Keratinocyte (primary cell): ENCODE measurements around the gene TMC7. TPM values are rescaled to one million over a fixed set of nuclear protein-coding genes. Genes with fewer than 3 reads are reported as not detected.
"Not testable (repeated sequence)": the region's sequence is repeated elsewhere in the genome, so short reads cannot be mapped to it uniquely, and the experiment has no call there.

Experiments
- DNase-seq: peaks from one replicate; pipeline ENCODE4 v3.0.0-alpha.2; 2011; ENCODE audit warnings: low read depth, missing footprints, low spot score
- FAIRE-seq: peaks from 2 replicates; lab custom pipeline; 2011; peaks lifted over from hg19 to GRCh38; lab: Jason Lieb, UNC
- H2AFZ ChIP-seq: 2 replicates; pipeline ENCODE4 v1.6.0; 2012; ENCODE audit warnings: low read length, control low read depth, inconsistent platforms; ENCODE audit not compliant: control insufficient read depth
- H3K27ac ChIP-seq: 2 replicates; pipeline ENCODE4 v1.5.1; 2011; ENCODE audit warnings: low read length; ENCODE audit not compliant: control insufficient read depth, insufficient read depth
- H3K27me3 ChIP-seq: 3 replicates; pipeline ENCODE4 v1.6.0; 2011; ENCODE audit warnings: low read length; ENCODE audit not compliant: control insufficient read depth, insufficient read depth; ENCODE audit errors: extremely low read depth
- H3K36me3 ChIP-seq, 2 experiments: 2 replicates in 1 of 2; 3 replicates in 1 of 2; pipeline ENCODE4 v1.5.1; 2011; ENCODE audit warnings: low read length in 2 of 2, mild to moderate bottlenecking in 1 of 2; ENCODE audit not compliant: control insufficient read depth in 2 of 2, insufficient read depth in 2 of 2; ENCODE audit errors: extremely low read depth in 1 of 2
- H3K4me1 ChIP-seq: 3 replicates; pipeline ENCODE4 v1.5.1; 2011; ENCODE audit warnings: low read length; ENCODE audit not compliant: control insufficient read depth, insufficient read depth; ENCODE audit errors: extremely low read depth
- H3K4me2 ChIP-seq: 3 replicates; pipeline ENCODE4 v1.6.0; 2011; ENCODE audit warnings: low read depth, low read length; ENCODE audit not compliant: control insufficient read depth, insufficient read depth; ENCODE audit errors: extremely low read depth
- H3K4me3 ChIP-seq, 3 experiments: fragments of 200-600 bp in 1 of 3; sonication (generic) in 1 of 3; 2 replicates in 2 of 3; 3 replicates in 1 of 3; pipeline ENCODE4 v1.5.1; 2011 to 2016; ENCODE audit warnings: low read length in 3 of 3, mild to moderate bottlenecking in 3 of 3, control low read depth in 2 of 3, inconsistent platforms in 1 of 3, low read depth in 1 of 3, mixed read lengths in 1 of 3, mixed run types in 1 of 3, moderate library complexity in 1 of 3; ENCODE audit not compliant: control insufficient read depth in 2 of 3, insufficient read depth in 2 of 3; ENCODE audit errors: extremely low read depth in 1 of 3
- H3K79me2 ChIP-seq: 2 replicates; pipeline ENCODE4 v1.6.0; 2012; ENCODE audit warnings: low read length; ENCODE audit not compliant: control insufficient read depth, insufficient read depth
- H3K9ac ChIP-seq: 3 replicates; pipeline ENCODE4 v1.6.0; 2011; ENCODE audit warnings: low read length; ENCODE audit not compliant: control insufficient read depth, insufficient read depth; ENCODE audit errors: extremely low read depth
- H3K9me1 ChIP-seq: 3 replicates; pipeline ENCODE4 v1.6.0; 2011; ENCODE audit warnings: low read length; ENCODE audit not compliant: control insufficient read depth, insufficient read depth; ENCODE audit errors: extremely low read depth
- H3K9me3 ChIP-seq: 2 replicates; pipeline ENCODE4 v1.5.1; 2012; ENCODE audit warnings: low read depth, low read length; ENCODE audit not compliant: control insufficient read depth
- H4K20me1 ChIP-seq: 3 replicates; pipeline ENCODE4 v1.6.0; 2011; ENCODE audit warnings: low read length; ENCODE audit not compliant: control insufficient read depth, insufficient read depth; ENCODE audit errors: extremely low read depth
- EZH2 ChIP-seq: IDR thresholded peaks from one replicate; pipeline ENCODE4 v1.6.1; 2012; ENCODE audit warnings: inconsistent platforms, mild to moderate bottlenecking, low read length, moderate library complexity
- dilution Hi-C: fragments of 300-500 bp; cut with MboI; formaldehyde crosslinking; loops from one replicate; pipeline ENCODE4 v1.7.0; 2020; ENCODE audit warnings: low sequenced_read_pairs; ENCODE audit not compliant: extremely low pct_ligation_motif_present
- polyA plus RNA-seq, 5 experiments: library from polyadenylated mRNA; depleted of rRNA in 3 of 5; stranded (reverse) in 3 of 5; stranded (forward) in 1 of 5; unstranded in 1 of 5; fragments of >200 nt; gene quantifications; 1 replicate in 1 of 5; 2 replicates in 3 of 5; 3 replicates in 1 of 5; pipeline versions ENCODE4 v1.2.1 to v1.2.3, GENCODE V29; 2011 to 2012; ENCODE audit warnings: missing spikeins in 2 of 5, low read depth in 1 of 5, low replicate concordance in 1 of 5
- TF ChIP-seq, protein P1 (sequence below), 3 experiments: IDR thresholded peaks in 1 of 3; conservative IDR thresholded peaks in 1 of 3; optimal IDR thresholded peaks in 1 of 3; 2 replicates in 2 of 3; 3 replicates in 1 of 3; pipeline versions ENCODE3 to v1.5.1; 2011; ENCODE audit warnings: low read length in 3 of 3, mild to moderate bottlenecking in 3 of 3, moderate library complexity in 2 of 3, control low read depth in 1 of 3, inconsistent platforms in 1 of 3; ENCODE audit not compliant: insufficient read depth in 2 of 3; ENCODE audit errors: extremely low read depth in 1 of 3

TMC7 gene
- polyA plus RNA-seq, 1 donor (not counting 4 experiments of a cell fraction or from before 2014, with no cell fraction given): 8.5 TPM

- DNase-seq: no peak
- H3K9ac ChIP-seq: no peak overlapping the region
- no peaks in the 10 kb centered on the region for H3K79me2 ChIP-seq
- H3K36me3 ChIP-seq: no peaks in the 10 kb centered on the region
- no peaks in the 10 kb centered on the region for H3K9me1 ChIP-seq
- no peaks in the 10 kb centered on the region for H3K27me3 ChIP-seq
- no peak overlapping the region for H3K4me3 ChIP-seq
- no peak overlapping the region for H3K27ac ChIP-seq
- H3K9me3 ChIP-seq: no peaks in the 10 kb centered on the region
- TF ChIP-seq, protein P1, sequence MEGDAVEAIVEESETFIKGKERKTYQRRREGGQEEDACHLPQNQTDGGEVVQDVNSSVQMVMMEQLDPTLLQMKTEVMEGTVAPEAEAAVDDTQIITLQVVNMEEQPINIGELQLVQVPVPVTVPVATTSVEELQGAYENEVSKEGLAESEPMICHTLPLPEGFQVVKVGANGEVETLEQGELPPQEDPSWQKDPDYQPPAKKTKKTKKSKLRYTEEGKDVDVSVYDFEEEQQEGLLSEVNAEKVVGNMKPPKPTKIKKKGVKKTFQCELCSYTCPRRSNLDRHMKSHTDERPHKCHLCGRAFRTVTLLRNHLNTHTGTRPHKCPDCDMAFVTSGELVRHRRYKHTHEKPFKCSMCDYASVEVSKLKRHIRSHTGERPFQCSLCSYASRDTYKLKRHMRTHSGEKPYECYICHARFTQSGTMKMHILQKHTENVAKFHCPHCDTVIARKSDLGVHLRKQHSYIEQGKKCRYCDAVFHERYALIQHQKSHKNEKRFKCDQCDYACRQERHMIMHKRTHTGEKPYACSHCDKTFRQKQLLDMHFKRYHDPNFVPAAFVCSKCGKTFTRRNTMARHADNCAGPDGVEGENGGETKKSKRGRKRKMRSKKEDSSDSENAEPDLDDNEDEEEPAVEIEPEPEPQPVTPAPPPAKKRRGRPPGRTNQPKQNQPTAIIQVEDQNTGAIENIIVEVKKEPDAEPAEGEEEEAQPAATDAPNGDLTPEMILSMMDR (optimal IDR thresholded peaks at IDR 0.05 in 1 of 3, IDR thresholded peaks at IDR 0.05 in 1 of 3, conservative IDR thresholded peaks at IDR 0.05 in 1 of 3; ENCODE audit: extremely low read depth in 1 of 3, insufficient read depth in 2 of 3, low read length in 3 of 3): no peak
- no peak for TF ChIP-seq EZH2
- H3K4me2 ChIP-seq: no peak overlapping the region
- H3K4me1 ChIP-seq: peaks cover 10% of the 10 kb centered on the region
- dilution Hi-C loops: no loop called here
- H4K20me1 ChIP-seq: no peaks in the 10 kb centered on the region
- no peak overlapping the region for H2AFZ ChIP-seq
- FAIRE-seq: no peak
Measured at GRCh38 chr16:18953547-18953946, 30.2 kb upstream of the TMC7 start.

- peak overlapping the region; percentile 79 for H2AFZ ChIP-seq
- H3K9me3 ChIP-seq, H3K9me1 ChIP-seq, H3K79me2 ChIP-seq, FAIRE-seq, DNase-seq, H4K20me1 ChIP-seq, H3K36me3 ChIP-seq, H3K27ac ChIP-seq, dilution Hi-C loops, H3K27me3 ChIP-seq, H3K9ac ChIP-seq: not testable (repeated sequence)
- H3K4me3 ChIP-seq: peak overlapping the region in 2 of 3 experiments; percentile 20 to 22
- peaks cover 24% of the 10 kb centered on the region for H3K4me1 ChIP-seq
- peak overlapping the region; percentile 64 for H3K4me2 ChIP-seq
Measured at GRCh38 chr16:18955874-18956580, 27.7 kb upstream of the TMC7 start.

- H3K27ac ChIP-seq, H3K36me3 ChIP-seq, H4K20me1 ChIP-seq, H3K9me1 ChIP-seq, dilution Hi-C loops, FAIRE-seq, DNase-seq, H3K79me2 ChIP-seq, H3K9ac ChIP-seq, H3K9me3 ChIP-seq, H3K27me3 ChIP-seq: not testable (repeated sequence)
- Histone ChIP-seq H3K4me2 (peak overlapping the region; percentile 64), H3K4me1 (peaks cover 28% of the 10 kb centered on the region), H2AFZ (peak overlapping the region; percentile 77), H3K4me3 (peak overlapping the region in 1 of 3 experiments; percentile 22)
Measured at GRCh38 chr16:18956658-18957241, 27.0 kb upstream of the TMC7 start.
